ENCODE results near the gene PRPF31.

- no peak for TF ChIP-seq CTCF (conservative IDR thresholded peaks at IDR 0.05 in 1 of 2, IDR thresholded peaks at IDR 0.05 in 1 of 2; ENCODE audit: extremely low read depth in 1 of 2, insufficient read depth in 1 of 2, low read depth in 1 of 2, low read length in 2 of 2)
- TF ChIP-seq EZH2 (IDR thresholded peaks at IDR 0.05; ENCODE audit: borderline replicate concordance, low read length) = no peak
These were observed 37.4 kb downstream of the PRPF31 start for GRCh38 chr19:54152878-54153524.
